GM18870 (cell line): ENCODE data around the gene ZNF575.
A peak's percentile ranks its signal among the peaks of the same experiment; 100 is the strongest.
"Not testable (repeated sequence)": the region's sequence is repeated elsewhere in the genome, so short reads cannot be mapped to it uniquely, and the experiment has no call there.

Experiments
- ATAC-seq: cut with Tn5 transposase; IDR thresholded peaks from one replicate; pipeline ENCODE4 v1.9.1; 2021; ENCODE audit warnings: moderate library complexity; ENCODE audit not compliant: unreplicated experiment

The ZNF575 gene

GRCh38 chr19:43507880-43508279, 25.1 kb upstream of the ZNF575 start:
- no peak for ATAC-seq

GRCh38 chr19:43510713-43511112, 22.3 kb upstream of the ZNF575 start:
- ATAC-seq: no peak

- ATAC-seq: no peak
Measured at GRCh38 chr19:43511324-43511723, 21.7 kb upstream of the ZNF575 start.

- ATAC-seq: not testable (repeated sequence)
Measured at GRCh38 chr19:43512399-43512798, 20.6 kb upstream of the ZNF575 start.

- ATAC-seq: no peak
Measured at GRCh38 chr19:43518051-43518450, 14.9 kb upstream of the ZNF575 start.

- ATAC-seq: no peak
Measured at GRCh38 chr19:43519436-43520088, 13.4 kb upstream of the ZNF575 start.

- no peak for ATAC-seq
Measured at GRCh38 chr19:43522929-43523328, 10.1 kb upstream of the ZNF575 start.

GRCh38 chr19:43523696-43524095, 9.3 kb upstream of the ZNF575 start:
- not testable (repeated sequence) for ATAC-seq

GRCh38 chr19:43524922-43525835, 7.8 kb upstream of the ZNF575 start:
- ATAC-seq: no peak

GRCh38 chr19:43525836-43526771, 6.9 kb upstream of the ZNF575 start:
- ATAC-seq: no peak

- ATAC-seq: no peak
Measured at GRCh38 chr19:43526884-43527859, 5.8 kb upstream of the ZNF575 start, which contains the start of gene ETHE1. Gene ETHE1 (minus strand): TSS chr19:43527201. CDS start chr19:43527177, 24 bp downstream.

GRCh38 chr19:43527860-43528622, 4.9 kb upstream of the ZNF575 start:
- no peak for ATAC-seq

- ATAC-seq: peak; percentile 10
Measured at GRCh38 chr19:43532571-43532961, 422 bp upstream of the ZNF575 start.

- ATAC-seq: peak; percentile 57
Measured at GRCh38 chr19:43533546-43534304, 737 bp downstream of the ZNF575 start.

GRCh38 chr19:43534305-43534815, 1.4 kb downstream of the ZNF575 start:
- ATAC-seq: no peak

- no peak for ATAC-seq
Measured at GRCh38 chr19:43534816-43535761, 2.1 kb downstream of the ZNF575 start.

- ATAC-seq: no peak
Measured at GRCh38 chr19:43538922-43539321, 5.9 kb downstream of the ZNF575 start.
